ENCODE results near the gene PPP1R14C.

- no peak for TF ChIP-seq NFE2L1 (CRISPR knock-in tag; IDR thresholded peaks at IDR 0.05; ENCODE audit: borderline replicate concordance)
- TF ChIP-seq NFE2 (CRISPR knock-in tag; IDR thresholded peaks at IDR 0.05) = no peak
- TF ChIP-seq ZBTB8A (CRISPR knock-in tag; IDR thresholded peaks at IDR 0.05; ENCODE audit: borderline replicate concordance, low read depth) = no peak
- TF ChIP-seq EZH2 (conservative IDR thresholded peaks at IDR 0.05; ENCODE audit: low read depth, low read length) = no peak
- no peak for TF ChIP-seq ZNF792 (CRISPR knock-in tag; IDR thresholded peaks at IDR 0.05)
These were observed 71.5 kb downstream of the PPP1R14C start for GRCh38 chr6:150214310-150214709.

Measured in HepG2 (cell line).